NCI-H460 (cell line): ENCODE data around the gene HMCES. TPM values are rescaled to one million over a fixed set of nuclear protein-coding genes. Genes with fewer than 3 reads are reported as not detected.
"Not testable (repeated sequence)": the region's sequence is repeated elsewhere in the genome, so short reads cannot be mapped to it uniquely, and the experiment has no call there.

Experiments
- DNase-seq: peaks from one replicate; pipeline ENCODE4 v3.0.0-alpha.2; 2016; ENCODE audit warnings: low read depth; ENCODE audit errors: extremely low read depth
- small RNA-seq, 2 experiments: library from RNA; depleted of rRNA; stranded (forward); fragments of <200 nt; gene quantifications; one replicate each; pipeline ENCODE3, GENCODE V24; 2014
- total RNA-seq: library from RNA; depleted of rRNA; stranded (reverse); fragments of >200 nt; shearing (Covaris generic); gene quantifications from 2 replicates; pipeline ENCODE4 v1.2.3, GENCODE V29; 2014; rRNA removed

Gene HMCES
- total RNA-seq, 1 experiment from 2014 or later, result 21.0 TPM

GRCh38 chr3:129343643-129344360 is 65.1 kb downstream of the HMCES start:
- DNase-seq, result peak; percentile 14

- DNase-seq, result no peak
These were observed 66.0 kb downstream of the HMCES start for GRCh38 chr3:129344540-129345220.

- no peak for DNase-seq
These were observed 66.6 kb downstream of the HMCES start for GRCh38 chr3:129345281-129345680.

DNA sequence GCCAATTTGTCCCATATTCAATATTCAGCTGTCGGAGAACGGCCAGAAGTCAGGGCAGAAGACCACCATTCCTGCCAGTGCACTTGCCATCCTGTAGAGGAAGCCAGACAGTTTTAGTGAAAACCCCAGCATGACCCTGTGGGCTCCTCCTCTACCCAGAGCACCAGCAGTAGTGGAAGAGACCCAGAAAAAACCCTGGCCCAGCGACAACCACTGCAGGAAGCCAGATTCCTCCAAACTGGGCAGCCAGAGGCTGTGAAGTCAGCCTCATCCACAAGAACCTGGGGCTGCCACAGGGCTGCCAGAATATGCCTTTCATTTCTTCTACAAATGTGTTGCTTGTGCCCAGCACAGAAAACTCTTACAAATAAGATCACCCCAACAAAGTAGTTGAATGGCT is 67.3 kb downstream of the HMCES start:
- DNase-seq, result no peak

GRCh38 chr3:129346695-129347457 is 68.2 kb downstream of the HMCES start:
- no peak for DNase-seq

DNA sequence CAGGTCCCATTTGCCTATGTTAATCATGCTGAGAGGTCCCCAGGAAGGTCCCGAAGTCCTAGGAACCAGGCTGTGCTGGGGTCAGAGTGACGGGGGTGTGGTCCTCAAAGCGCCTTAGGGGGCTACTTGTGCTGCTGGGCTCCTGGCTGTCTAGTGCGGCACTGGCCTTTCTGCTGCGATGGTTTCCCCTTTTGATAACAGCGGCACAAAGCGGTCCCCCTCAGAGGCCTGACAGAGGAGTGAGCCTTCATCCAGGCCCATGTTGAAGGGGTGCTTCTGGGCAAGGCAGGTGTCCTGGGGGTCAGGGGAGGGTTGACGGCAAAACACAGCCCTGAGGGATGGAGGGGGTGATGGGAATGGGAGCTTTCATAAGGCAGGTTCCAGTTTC is 68.8 kb downstream of the HMCES start:
- no peak for DNase-seq

GRCh38 chr3:129348734-129349133 is 70.1 kb downstream of the HMCES start:
- no peak for DNase-seq

DNA sequence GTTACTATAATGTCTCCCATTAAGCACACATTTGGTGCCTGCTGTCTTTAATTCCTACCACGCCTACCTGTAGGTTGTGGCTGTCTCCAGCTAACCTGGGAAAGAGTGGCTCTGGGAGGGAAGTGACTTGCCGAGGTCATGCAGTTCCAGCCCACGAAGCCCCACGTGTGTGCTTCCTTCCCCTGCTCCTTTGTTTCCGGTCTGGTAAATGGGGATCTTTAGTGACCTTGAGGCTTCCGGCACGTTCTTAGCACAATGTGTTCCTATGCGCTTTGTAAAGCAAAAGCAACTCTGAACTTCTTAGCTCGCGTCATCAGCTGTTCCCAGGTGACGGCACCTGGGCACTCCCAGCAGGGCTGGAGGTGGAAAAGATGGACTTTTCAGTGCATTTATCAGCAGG is 70.5 kb downstream of the HMCES start:
- DNase-seq, result not testable (repeated sequence)

- DNase-seq, result no peak
These were observed 71.1 kb downstream of the HMCES start for GRCh38 chr3:129349791-129350190.

DNA sequence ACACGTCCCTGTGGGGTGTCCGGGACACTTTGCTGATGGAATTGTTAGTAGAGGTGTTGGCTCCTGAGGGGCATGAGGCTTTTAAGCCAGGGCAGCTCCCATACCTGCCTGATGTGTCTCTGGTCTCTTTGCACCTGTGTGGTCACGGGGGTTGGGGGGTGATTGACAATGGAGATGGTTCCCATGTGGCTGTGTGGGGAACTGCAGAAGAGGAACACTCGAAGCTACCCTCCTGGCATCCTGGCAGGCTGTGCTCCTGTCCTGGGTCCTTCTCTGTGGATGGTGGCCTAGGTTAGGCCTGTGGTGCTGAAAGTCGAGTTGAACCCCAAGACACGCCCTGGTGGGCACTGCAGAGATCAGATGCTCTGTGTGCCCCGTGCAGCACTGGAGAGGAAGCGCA is 73.4 kb downstream of the HMCES start:
- no peak for DNase-seq

GRCh38 chr3:129352650-129353588 is 74.2 kb downstream of the HMCES start:
- DNase-seq, result no peak

- DNase-seq, result no peak
These were observed 74.9 kb downstream of the HMCES start for GRCh38 chr3:129353589-129353941.

Small RNA genes within 50 kb of the gene (small RNA-seq; reads per million reads assigned to genes)
- 0 reads per million in 2 experiments for gene MIR6826

Other genes with a start within 250 kb of the HMCES start
- gene GP9, start 218.1 kb upstream of the HMCES start, total RNA-seq, result not detected in 2 replicates
- gene RAB43, start 157.1 kb upstream of the HMCES start, total RNA-seq, result 7.7 and 8.2 TPM in 2 replicates
- 21.6 TPM in 2 replicates for gene ISY1, start 117.8 kb upstream of the HMCES start, total RNA-seq
- 341 and 344 TPM in 2 replicates for gene CNBP, start 95.0 kb upstream of the HMCES start, total RNA-seq
- gene COPG1, start 29.3 kb upstream of the HMCES start, total RNA-seq, result 127 and 134 TPM in 2 replicates
- gene EFCAB12, start 149.8 kb downstream of the HMCES start, total RNA-seq, result not detected in 2 replicates
- gene MBD4, start 161.1 kb downstream of the HMCES start, total RNA-seq, result 21.4 and 26.9 TPM in 2 replicates
- gene IFT122, start 161.4 kb downstream of the HMCES start, total RNA-seq, result 4.0 and 7.0 TPM in 2 replicates
- not detected in 2 replicates for gene RHO, start 249.8 kb downstream of the HMCES start, total RNA-seq